Sigmoid colon (tissue), 3 donors: ENCODE measurements around the gene GAPVD1.

Source experiments
- POLR2A ChIP-seq, 2 donors: fragments of 450-650 bp; IDR thresholded peaks; one replicate each; pipeline ENCODE4 v1.6.1; 2016; ENCODE audit warnings: antibody characterized with exemption in 2 of 2, mild to moderate bottlenecking in 2 of 2, moderate library complexity in 2 of 2
- TF ChIP-seq, protein P1 (sequence below), 4 experiments: fragments of 450-650 bp in 3 of 4; fragments of 200-600 bp in 1 of 4; IDR thresholded peaks; one replicate each; pipeline ENCODE4 v1.5.1; 2016 to 2019; ENCODE audit warnings: antibody characterized with exemption in 4 of 4, mild to moderate bottlenecking in 3 of 4, moderate library complexity in 2 of 4

GRCh38 chr9:125321496-125321895 lies 59.9 kb downstream of the GAPVD1 start:
- TF ChIP-seq POLR2A (IDR thresholded peaks at IDR 0.05), result no peak
- TF ChIP-seq, protein P1, sequence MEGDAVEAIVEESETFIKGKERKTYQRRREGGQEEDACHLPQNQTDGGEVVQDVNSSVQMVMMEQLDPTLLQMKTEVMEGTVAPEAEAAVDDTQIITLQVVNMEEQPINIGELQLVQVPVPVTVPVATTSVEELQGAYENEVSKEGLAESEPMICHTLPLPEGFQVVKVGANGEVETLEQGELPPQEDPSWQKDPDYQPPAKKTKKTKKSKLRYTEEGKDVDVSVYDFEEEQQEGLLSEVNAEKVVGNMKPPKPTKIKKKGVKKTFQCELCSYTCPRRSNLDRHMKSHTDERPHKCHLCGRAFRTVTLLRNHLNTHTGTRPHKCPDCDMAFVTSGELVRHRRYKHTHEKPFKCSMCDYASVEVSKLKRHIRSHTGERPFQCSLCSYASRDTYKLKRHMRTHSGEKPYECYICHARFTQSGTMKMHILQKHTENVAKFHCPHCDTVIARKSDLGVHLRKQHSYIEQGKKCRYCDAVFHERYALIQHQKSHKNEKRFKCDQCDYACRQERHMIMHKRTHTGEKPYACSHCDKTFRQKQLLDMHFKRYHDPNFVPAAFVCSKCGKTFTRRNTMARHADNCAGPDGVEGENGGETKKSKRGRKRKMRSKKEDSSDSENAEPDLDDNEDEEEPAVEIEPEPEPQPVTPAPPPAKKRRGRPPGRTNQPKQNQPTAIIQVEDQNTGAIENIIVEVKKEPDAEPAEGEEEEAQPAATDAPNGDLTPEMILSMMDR (IDR thresholded peaks at IDR 0.05), result no peak
